Parathyroid adenoma (tissue), 2 donors: ENCODE data around the gene ACACB.

Experiments used
- H2AFZ ChIP-seq: fragments of 300-600 bp; sonication (generic); one replicate; pipeline ENCODE4 v1.7.0; 2017; ENCODE audit warnings: antibody characterized with exemption, mild to moderate bottlenecking
- H3K27ac ChIP-seq: fragments of 300-600 bp; sonication (generic); one replicate; pipeline ENCODE4 v1.7.0; 2017
- H3K27me3 ChIP-seq: fragments of 300-600 bp; sonication (generic); one replicate; pipeline ENCODE4 v1.7.0; 2017; ENCODE audit warnings: low read length; ENCODE audit not compliant: control insufficient read depth, insufficient read depth
- H3K36me3 ChIP-seq: fragments of 300-600 bp; sonication (generic); one replicate; pipeline ENCODE4 v1.7.0; 2017; ENCODE audit warnings: low read length; ENCODE audit not compliant: control insufficient read depth, insufficient read depth
- H3K4me1 ChIP-seq: fragments of 300-600 bp; sonication (generic); one replicate; pipeline ENCODE4 v1.7.0; 2017; ENCODE audit warnings: control low read depth
- H3K4me2 ChIP-seq: fragments of 300-600 bp; sonication (generic); one replicate; pipeline ENCODE4 v1.7.0; 2017; ENCODE audit warnings: low read length
- H3K4me3 ChIP-seq: fragments of 300-600 bp; sonication (generic); one replicate; pipeline ENCODE4 v1.7.0; 2017; ENCODE audit warnings: low read depth, low read length
- H3K79me2 ChIP-seq: fragments of 300-600 bp; sonication (generic); one replicate; pipeline ENCODE4 v1.7.0; 2017; ENCODE audit warnings: control low read depth
- H3K9ac ChIP-seq: fragments of 300-600 bp; sonication (generic); one replicate; pipeline ENCODE4 v1.7.0; 2017; ENCODE audit warnings: mild to moderate bottlenecking
- H3K9me3 ChIP-seq: fragments of 300-600 bp; sonication (generic); one replicate; pipeline ENCODE4 v1.7.0; 2017; ENCODE audit warnings: low read length; ENCODE audit not compliant: control insufficient read depth
- CTCF ChIP-seq: fragments of 300-600 bp; sonication (generic); IDR thresholded peaks from one replicate; pipeline ENCODE4 v1.7.0; 2017; ENCODE audit warnings: antibody characterized with exemption, mild to moderate bottlenecking
- donor health status: primary hyperparathyroidism.

ACACB gene

GRCh38 chr12:109218996-109219395 is 102.6 kb downstream of the ACACB start:
- Histone ChIP-seq H3K4me1 (no peaks in the 10 kb centered on the region), H3K27ac (no peak overlapping the region), H3K79me2 (peaks cover 2% of the 10 kb centered on the region), H3K36me3 (no peaks in the 10 kb centered on the region), H3K9me3 (no peaks in the 10 kb centered on the region), H3K4me2 (no peak overlapping the region), H3K9ac (no peak overlapping the region), H3K4me3 (no peak overlapping the region), H3K27me3 (no peaks in the 10 kb centered on the region), H2AFZ (no peak overlapping the region)
- TF ChIP-seq CTCF: no peak

DNA sequence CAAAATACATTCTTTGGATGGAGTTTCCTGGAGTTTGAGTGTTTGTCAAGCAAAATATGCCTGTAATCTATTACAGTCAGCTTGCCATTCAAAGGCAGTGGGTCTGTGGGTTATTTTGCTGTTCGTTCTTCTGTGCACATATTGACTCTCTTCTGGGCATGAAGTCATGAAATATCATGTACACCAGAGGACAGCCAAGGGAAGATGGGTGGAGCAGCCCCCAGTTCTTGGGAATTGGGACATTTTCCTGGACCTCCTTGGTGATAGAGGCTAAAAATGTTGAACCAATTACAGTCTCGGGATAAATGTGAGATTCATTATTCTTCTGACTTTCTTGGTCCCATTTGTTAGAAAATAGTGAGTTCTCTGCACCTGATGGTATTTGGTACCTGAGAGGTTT is 103.6 kb downstream of the ACACB start:
- no peak overlapping the region for H3K4me2 ChIP-seq
- no peak overlapping the region for H3K4me3 ChIP-seq
- no peaks in the 10 kb centered on the region for H3K36me3 ChIP-seq
- H3K27ac ChIP-seq: no peak overlapping the region
- no peak for TF ChIP-seq CTCF
- no peaks in the 10 kb centered on the region for H3K4me1 ChIP-seq
- peaks cover 2% of the 10 kb centered on the region for H3K79me2 ChIP-seq
- H3K9me3 ChIP-seq: no peaks in the 10 kb centered on the region
- H2AFZ ChIP-seq: no peak overlapping the region
- no peak overlapping the region for H3K9ac ChIP-seq
- no peaks in the 10 kb centered on the region for H3K27me3 ChIP-seq

GRCh38 chr12:109221277-109221931 is 105.0 kb downstream of the ACACB start:
- no peak for TF ChIP-seq CTCF
- H3K4me2 ChIP-seq: no peak overlapping the region
- no peaks in the 10 kb centered on the region for H3K9me3 ChIP-seq
- H2AFZ ChIP-seq: no peak overlapping the region
- no peak overlapping the region for H3K4me3 ChIP-seq
- no peak overlapping the region for H3K9ac ChIP-seq
- no peaks in the 10 kb centered on the region for H3K4me1 ChIP-seq
- H3K27me3 ChIP-seq: no peaks in the 10 kb centered on the region
- no peak overlapping the region for H3K27ac ChIP-seq
- H3K79me2 ChIP-seq: peaks cover 2% of the 10 kb centered on the region
- H3K36me3 ChIP-seq: no peaks in the 10 kb centered on the region

DNA sequence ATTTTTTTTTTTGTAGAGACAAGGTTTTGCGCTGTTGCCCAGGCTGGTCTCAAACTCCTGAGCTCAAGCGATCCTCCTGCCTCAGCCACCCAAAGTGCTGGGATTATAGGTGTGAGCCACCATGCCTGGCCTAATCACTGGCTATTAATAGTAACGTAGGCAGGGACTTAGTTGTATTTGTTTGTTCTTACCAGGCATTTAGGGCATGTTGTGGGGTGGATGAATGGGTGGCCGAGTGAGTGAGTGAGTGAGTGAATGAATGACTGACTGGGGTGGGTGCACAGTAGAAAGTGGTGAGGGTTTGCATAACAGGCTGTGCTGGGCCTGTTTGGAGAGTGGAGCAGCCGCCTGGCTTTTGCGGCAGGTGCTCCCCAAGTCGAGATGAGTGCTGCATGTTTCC is 105.7 kb downstream of the ACACB start:
- Histone ChIP-seq H3K4me1 (no peaks in the 10 kb centered on the region), H3K27me3 (no peaks in the 10 kb centered on the region), H3K4me3 (no peak overlapping the region), H3K9ac (no peak overlapping the region), H3K79me2 (peaks cover 2% of the 10 kb centered on the region), H3K9me3 (no peaks in the 10 kb centered on the region), H3K4me2 (no peak overlapping the region), H3K36me3 (no peaks in the 10 kb centered on the region), H3K27ac (no peak overlapping the region), H2AFZ (no peak overlapping the region)
- no peak for TF ChIP-seq CTCF

DNA sequence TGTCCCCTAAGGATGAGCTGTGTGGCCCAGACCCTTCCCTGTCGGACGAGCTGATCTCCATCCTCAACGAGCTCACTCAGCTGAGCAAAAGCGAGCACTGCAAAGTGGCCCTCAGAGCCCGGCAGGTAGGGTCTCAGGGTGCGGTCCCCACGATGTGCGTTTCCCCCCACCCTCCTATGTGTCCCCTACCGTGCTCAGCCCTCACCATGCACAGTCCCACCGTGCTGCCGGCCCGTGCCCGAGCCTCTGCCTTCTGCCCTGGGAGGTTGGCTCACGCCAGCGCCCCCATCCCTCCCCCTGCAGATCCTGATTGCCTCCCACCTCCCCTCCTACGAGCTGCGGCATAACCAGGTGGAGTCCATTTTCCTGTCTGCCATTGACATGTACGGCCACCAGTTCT is 106.1 kb downstream of the ACACB start:
- Histone ChIP-seq H3K4me2 (no peak overlapping the region), H2AFZ (no peak overlapping the region), H3K27me3 (no peaks in the 10 kb centered on the region), H3K4me3 (no peak overlapping the region), H3K27ac (no peak overlapping the region), H3K36me3 (no peaks in the 10 kb centered on the region), H3K79me2 (peaks cover 2% of the 10 kb centered on the region), H3K9me3 (no peaks in the 10 kb centered on the region), H3K4me1 (no peaks in the 10 kb centered on the region), H3K9ac (no peak overlapping the region)
- TF ChIP-seq CTCF: no peak
